H9 (cell line): ENCODE measurements around the gene CAV3. TPM values are rescaled to one million over a fixed set of nuclear protein-coding genes. Genes with fewer than 3 reads are reported as not detected.

Experiments used
- DNase-seq: peaks from one replicate; pipeline ENCODE4 v3.0.0-alpha.2; 2017
- H2AFZ ChIP-seq: one replicate; pipeline ENCODE4 v1.6.1; 2013; ENCODE audit warnings: mild to moderate bottlenecking, low read length, control low read depth, moderate library complexity
- H2AK5ac ChIP-seq: 2 replicates; pipeline ENCODE4 v1.6.1; 2013; ENCODE audit warnings: low read length, control low read depth, mixed read lengths; ENCODE audit not compliant: insufficient read length
- H2BK120ac ChIP-seq: one replicate; pipeline ENCODE4 v1.6.1; 2013; ENCODE audit warnings: low read depth, mild to moderate bottlenecking, low read length, control low read depth, inconsistent platforms; ENCODE audit not compliant: poor library complexity, severe bottlenecking
- H2BK12ac ChIP-seq: 2 replicates; pipeline ENCODE4 v1.6.1; 2013; ENCODE audit warnings: low read length, control low read depth, mixed read lengths, low read depth; ENCODE audit not compliant: insufficient read length
- H2BK15ac ChIP-seq: 2 replicates; pipeline ENCODE4 v1.6.1; 2013; ENCODE audit warnings: low read depth, low read length, control low read depth
- H2BK20ac ChIP-seq: one replicate; pipeline ENCODE4 v1.6.1; 2013; ENCODE audit warnings: low read depth, mild to moderate bottlenecking, low read length, control low read depth, inconsistent platforms; ENCODE audit not compliant: poor library complexity, severe bottlenecking
- H2BK5ac ChIP-seq: 2 replicates; pipeline ENCODE4 v1.6.1; 2013; ENCODE audit warnings: low read length, control low read depth, mixed read lengths; ENCODE audit not compliant: insufficient read length
- H3K14ac ChIP-seq: 2 replicates; pipeline ENCODE4 v1.6.1; 2013; ENCODE audit warnings: low read length, control low read depth; ENCODE audit not compliant: insufficient read depth
- H3K18ac ChIP-seq: 2 replicates; pipeline ENCODE4 v1.6.1; 2013; ENCODE audit warnings: low read depth, mild to moderate bottlenecking, mixed read lengths, low read length, control low read depth; ENCODE audit not compliant: insufficient read length
- H3K23ac ChIP-seq: 2 replicates; pipeline ENCODE4 v1.6.1; 2013; ENCODE audit warnings: low read length, control low read depth, mixed read lengths, low read depth; ENCODE audit not compliant: insufficient read length
- H3K23me2 ChIP-seq: 2 replicates; pipeline ENCODE4 v1.6.1; 2013; ENCODE audit warnings: low read depth, mild to moderate bottlenecking, mixed read lengths, low read length, control low read depth; ENCODE audit not compliant: insufficient read length, poor library complexity, severe bottlenecking
- H3K27ac ChIP-seq: 2 replicates; pipeline ENCODE4 v1.5.1; 2013; ENCODE audit warnings: low read length, control low read depth, mixed read lengths, low read depth; ENCODE audit not compliant: insufficient read length
- H3K27me3 ChIP-seq: 2 replicates; pipeline ENCODE4 v1.6.1; 2013; ENCODE audit warnings: low read length, control low read depth, inconsistent platforms; ENCODE audit not compliant: insufficient read depth
- H3K4ac ChIP-seq: 2 replicates; pipeline ENCODE4 v1.6.1; 2013; ENCODE audit warnings: low read depth, mild to moderate bottlenecking, control low read depth, inconsistent platforms, low read length, moderate library complexity
- H3K4me1 ChIP-seq: 2 replicates; pipeline ENCODE4 v1.6.1; 2013; ENCODE audit warnings: low read length, control low read depth, inconsistent platforms; ENCODE audit not compliant: insufficient read depth
- H3K4me2 ChIP-seq: 2 replicates; pipeline ENCODE4 v1.6.1; 2013; ENCODE audit warnings: low read length, control low read depth, mixed read lengths; ENCODE audit not compliant: insufficient read length, insufficient read depth
- H3K56ac ChIP-seq: 2 replicates; pipeline ENCODE4 v1.6.1; 2013; ENCODE audit warnings: low read depth, mild to moderate bottlenecking, mixed read lengths, low read length, control low read depth; ENCODE audit not compliant: insufficient read length
- H3K79me1 ChIP-seq: 2 replicates; pipeline ENCODE4 v1.6.1; 2013; ENCODE audit warnings: low read depth, mild to moderate bottlenecking, moderate library complexity, low read length, control low read depth, inconsistent platforms; ENCODE audit not compliant: insufficient read depth, poor library complexity, severe bottlenecking
- H3K79me2 ChIP-seq: 2 replicates; pipeline ENCODE4 v1.6.1; 2013; ENCODE audit warnings: low read length, control low read depth, inconsistent platforms; ENCODE audit not compliant: insufficient read depth
- H3K9ac ChIP-seq: 2 replicates; pipeline ENCODE4 v1.6.1; 2013; ENCODE audit warnings: low read length, control low read depth, mixed read lengths; ENCODE audit not compliant: insufficient read length; ENCODE audit errors: extremely low read depth
- H3K9me3 ChIP-seq: one replicate; pipeline ENCODE4 v1.6.1; 2013; ENCODE audit warnings: low read depth, low read length, inconsistent platforms; ENCODE audit not compliant: control insufficient read depth
- H3T11ph ChIP-seq: one replicate; pipeline ENCODE4 v1.6.1; 2013; ENCODE audit warnings: mild to moderate bottlenecking, low read length, control low read depth, inconsistent platforms
- H4K20me1 ChIP-seq: one replicate; pipeline ENCODE4 v1.6.1; 2013; ENCODE audit not compliant: control insufficient read depth, insufficient read length, insufficient read depth
- H4K5ac ChIP-seq: 2 replicates; pipeline ENCODE4 v1.6.1; 2013; ENCODE audit warnings: low read depth, mild to moderate bottlenecking, mixed read lengths, low read length, control low read depth; ENCODE audit not compliant: insufficient read length
- H4K8ac ChIP-seq: replicated peaks from 2 replicates; pipeline ENCODE4 v1.6.1; 2013; ENCODE audit warnings: low read length, control low read depth, mixed read lengths, low read depth; ENCODE audit not compliant: insufficient read length
- H4K91ac ChIP-seq: 2 replicates; pipeline ENCODE4 v1.6.1; 2013; ENCODE audit warnings: low read depth, mild to moderate bottlenecking, moderate library complexity, mixed read lengths, low read length, control low read depth; ENCODE audit not compliant: insufficient read length
- H3K27ac Mint-ChIP-seq, 3 experiments: 2 replicates in 2 of 3; 3 replicates in 1 of 3; pipeline ENCODE4 v1.8.0; 2020 to 2021; ENCODE audit warnings: mixed read lengths in 3 of 3, mild to moderate bottlenecking in 1 of 3, moderate library complexity in 1 of 3
- H3K27me3 Mint-ChIP-seq: 2 replicates; pipeline ENCODE4 v1.8.0; 2021; ENCODE audit warnings: low read depth, mild to moderate bottlenecking, moderate library complexity, mixed read lengths
- H3K36me3 Mint-ChIP-seq, 3 experiments: 2 replicates in 2 of 3; 3 replicates in 1 of 3; pipeline ENCODE4 v1.8.0; 2020 to 2021; ENCODE audit warnings: low read depth in 3 of 3, mixed read lengths in 3 of 3; ENCODE audit not compliant: insufficient read depth in 1 of 3
- H3K4me1 Mint-ChIP-seq, 2 experiments: 2 replicates each; pipeline ENCODE4 v1.8.0; 2020; ENCODE audit warnings: mixed read lengths in 2 of 2
- H3K4me3 Mint-ChIP-seq, 2 experiments: 2 replicates in 1 of 2; 3 replicates in 1 of 2; pipeline ENCODE4 v1.8.0; 2020 to 2021; ENCODE audit warnings: mild to moderate bottlenecking in 2 of 2, mixed read lengths in 2 of 2, moderate library complexity in 1 of 2
- H3K9me3 Mint-ChIP-seq, 2 experiments: 2 replicates in 1 of 2; 3 replicates in 1 of 2; pipeline ENCODE4 v1.8.0; 2020; ENCODE audit warnings: mild to moderate bottlenecking in 2 of 2, mixed read lengths in 2 of 2, moderate library complexity in 1 of 2
- WGBS: extraction: QIAGEN DNeasy Blood & Tissue Kit; methylation state at CpG from one replicate; pipeline ENCODE4 v1.1.7; 2013; ENCODE audit warnings: missing lambda C conversion rate, low lambda C conversion rate, mixed read lengths; ENCODE audit not compliant: insufficient read length; ENCODE audit errors: extremely low coverage; 5-methylcytosine and 5-hydroxymethylcytosine counted together
- total RNA-seq: library from RNA; stranded (reverse); gene quantifications from 2 replicates; pipeline ENCODE4 v1.2.1, GENCODE V29; 2021
- TF ChIP-seq, protein P1 (sequence below): fragments of 200-600 bp; sonication (generic); conservative IDR thresholded peaks from 3 replicates; pipeline ENCODE4 v1.8.0; 2021; ENCODE audit warnings: antibody characterized with exemption, mild to moderate bottlenecking

Gene CAV3
- total RNA-seq, 1 experiment from 2014 or later, result not detected

GRCh38 chr3:8777201-8777977 lies 43.8 kb downstream of the CAV3 start:
- Histone ChIP-seq H4K91ac (no peak overlapping the region), H3K79me2 (no peaks in the 10 kb centered on the region), H4K20me1 (no peaks in the 10 kb centered on the region), H3K4me2 (no peak overlapping the region), H3K4ac (no peak overlapping the region), H2BK120ac (no peak overlapping the region), H2BK12ac (no peak overlapping the region), H3K27me3 (no peaks in the 10 kb centered on the region), H4K8ac (no peak overlapping the region), H3K23ac (no peak overlapping the region), H3K4me1 (no peaks in the 10 kb centered on the region), H3K27ac (no peak overlapping the region), H4K5ac (no peak overlapping the region), H3K79me1 (no peaks in the 10 kb centered on the region), H3K56ac (no peak overlapping the region), H3K9me3 (no peaks in the 10 kb centered on the region), H3K23me2 (no peaks in the 10 kb centered on the region), H2BK15ac (no peak overlapping the region), H2AFZ (no peak overlapping the region), H3T11ph (no peak overlapping the region), H3K14ac (no peak overlapping the region), H2BK20ac (no peak overlapping the region), H3K18ac (no peak overlapping the region), H3K9ac (no peak overlapping the region), H2AK5ac (no peak overlapping the region), H2BK5ac (no peak overlapping the region)
- DNase-seq, result no peak
- H3K27me3 Mint-ChIP-seq, result peaks cover 20% of the 10 kb centered on the region
- no peak overlapping the region for H3K4me3 Mint-ChIP-seq
- H3K9me3 Mint-ChIP-seq, result no peaks in the 10 kb centered on the region
- no peak overlapping the region; a peak in 1 of 7 replicates for H3K27ac Mint-ChIP-seq
- peaks cover 0 to 3% (median 0%) of the 10 kb centered on the region in 3 experiments; a peak in 2 of 7 replicates for H3K36me3 Mint-ChIP-seq
- TF ChIP-seq, protein P1, sequence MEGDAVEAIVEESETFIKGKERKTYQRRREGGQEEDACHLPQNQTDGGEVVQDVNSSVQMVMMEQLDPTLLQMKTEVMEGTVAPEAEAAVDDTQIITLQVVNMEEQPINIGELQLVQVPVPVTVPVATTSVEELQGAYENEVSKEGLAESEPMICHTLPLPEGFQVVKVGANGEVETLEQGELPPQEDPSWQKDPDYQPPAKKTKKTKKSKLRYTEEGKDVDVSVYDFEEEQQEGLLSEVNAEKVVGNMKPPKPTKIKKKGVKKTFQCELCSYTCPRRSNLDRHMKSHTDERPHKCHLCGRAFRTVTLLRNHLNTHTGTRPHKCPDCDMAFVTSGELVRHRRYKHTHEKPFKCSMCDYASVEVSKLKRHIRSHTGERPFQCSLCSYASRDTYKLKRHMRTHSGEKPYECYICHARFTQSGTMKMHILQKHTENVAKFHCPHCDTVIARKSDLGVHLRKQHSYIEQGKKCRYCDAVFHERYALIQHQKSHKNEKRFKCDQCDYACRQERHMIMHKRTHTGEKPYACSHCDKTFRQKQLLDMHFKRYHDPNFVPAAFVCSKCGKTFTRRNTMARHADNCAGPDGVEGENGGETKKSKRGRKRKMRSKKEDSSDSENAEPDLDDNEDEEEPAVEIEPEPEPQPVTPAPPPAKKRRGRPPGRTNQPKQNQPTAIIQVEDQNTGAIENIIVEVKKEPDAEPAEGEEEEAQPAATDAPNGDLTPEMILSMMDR, result no peak
- peaks cover 4 to 8% of the 10 kb centered on the region in 2 experiments; a peak in 2 of 4 replicates for H3K4me1 Mint-ChIP-seq
- no CpG with 5 or more reads among the region's 5 CpGs for WGBS
